Activated T-cell treated with anti-CD3 and anti-CD28 coated beads, Interleukin-2, amount 50 U/mL, for 1 hour (primary cell): Measurements from ENCODE around the gene CALM1.

ENCODE experiments used
- DNase-seq: peaks from one replicate; pipeline ENCODE4 v3.0.0-alpha.2; 2020

CALM1 gene

DNA sequence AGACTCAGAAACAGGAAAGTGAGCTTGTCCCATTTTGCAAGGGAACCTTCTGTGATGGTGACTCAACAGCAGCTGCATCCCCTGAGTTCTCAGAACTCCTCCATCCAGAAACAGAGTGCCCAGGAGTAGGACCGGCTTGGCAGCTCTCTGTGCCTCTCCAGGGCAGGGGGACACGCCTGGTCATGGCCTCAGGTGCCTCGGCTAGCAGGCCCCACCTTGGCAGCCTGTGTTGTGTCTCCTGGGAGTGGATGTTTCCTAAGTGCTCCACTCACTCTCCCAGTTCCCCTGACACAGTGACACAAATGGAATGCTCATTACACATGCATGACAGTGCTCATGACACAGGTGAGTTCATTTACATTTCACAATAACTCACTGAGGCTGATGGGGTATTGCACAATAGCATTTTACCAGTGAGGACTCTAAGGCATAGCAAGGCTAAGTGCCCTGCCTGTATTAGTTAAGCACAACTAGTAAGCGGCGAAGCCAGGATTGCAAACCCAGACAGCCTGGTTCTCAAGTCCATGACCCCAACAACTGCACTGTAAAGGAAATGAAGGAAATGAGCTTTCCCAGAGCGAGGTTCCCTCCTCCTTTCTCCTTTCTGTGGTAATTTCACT, 47.4 kb downstream of the CALM1 start:
- DNase-seq: no peak

- DNase-seq: no peak
These were observed 48.2 kb downstream of the CALM1 start for GRCh38 chr14:90445011-90445410.

DNA sequence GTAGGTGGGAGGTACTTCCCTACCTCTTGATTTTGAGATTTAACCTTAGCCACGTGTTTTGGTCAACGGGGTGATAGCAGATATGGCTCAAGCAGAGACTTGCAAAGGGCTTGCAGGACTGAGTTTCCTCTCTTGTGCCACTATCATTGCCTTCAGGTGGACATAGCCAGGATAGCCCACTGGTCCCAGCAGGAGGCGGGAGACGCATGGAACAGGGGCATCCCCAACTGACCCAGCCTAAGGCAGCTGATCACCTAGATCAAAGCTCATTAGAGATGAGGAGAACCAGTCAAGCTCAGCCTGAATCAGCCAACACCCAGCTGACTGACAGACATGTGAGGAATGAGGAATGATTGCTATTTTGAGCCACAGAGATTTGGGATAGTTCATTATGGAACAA, 49.6 kb downstream of the CALM1 start:
- no peak for DNase-seq

- no peak for DNase-seq
These were observed 51.1 kb downstream of the CALM1 start for GRCh38 chr14:90447720-90448497.

DNA sequence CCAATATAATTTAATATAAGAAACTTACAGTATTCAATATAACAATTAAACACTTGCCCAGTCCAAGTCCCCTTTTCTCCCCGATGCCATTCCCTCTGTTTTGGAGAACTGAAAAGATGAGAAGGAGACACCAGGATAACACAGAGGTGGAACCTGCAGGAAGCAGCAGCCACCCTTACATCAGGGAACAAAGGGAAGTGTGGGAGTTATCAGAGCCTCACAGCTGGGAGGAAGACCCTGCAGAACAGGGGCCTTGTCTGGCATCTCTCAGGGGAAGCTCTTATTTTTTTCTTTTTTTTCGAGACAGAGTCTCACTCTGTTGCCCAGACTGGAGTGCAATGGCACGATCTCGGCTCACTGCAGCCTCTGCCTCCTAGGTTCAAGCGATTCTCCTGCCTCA, 52.6 kb downstream of the CALM1 start:
- no peak for DNase-seq

GRCh38 chr14:90450151-90450550, 53.3 kb downstream of the CALM1 start:
- DNase-seq: no peak

GRCh38 chr14:90450667-90451066, 53.8 kb downstream of the CALM1 start:
- DNase-seq: no peak

DNA sequence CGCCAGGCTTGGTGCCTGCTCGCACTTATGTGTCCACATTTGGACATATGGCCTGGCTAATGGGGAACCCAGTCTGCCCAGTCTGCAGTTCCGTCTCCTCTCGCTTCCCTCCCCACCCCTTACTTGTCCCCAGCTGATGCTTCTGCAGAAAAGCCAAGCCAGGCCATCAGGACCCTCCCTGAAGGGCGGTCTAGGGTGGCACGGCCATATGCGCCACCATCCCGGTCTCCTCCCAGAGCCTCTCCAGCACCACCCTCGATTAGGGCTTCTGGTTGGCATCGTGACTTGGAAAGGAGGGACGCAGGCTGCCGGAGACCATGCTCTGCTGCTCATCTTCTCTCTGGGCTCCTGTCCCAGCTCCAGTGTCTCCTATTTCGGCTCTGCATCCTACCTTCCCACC, 54.6 kb downstream of the CALM1 start:
- DNase-seq: no peak

DNA sequence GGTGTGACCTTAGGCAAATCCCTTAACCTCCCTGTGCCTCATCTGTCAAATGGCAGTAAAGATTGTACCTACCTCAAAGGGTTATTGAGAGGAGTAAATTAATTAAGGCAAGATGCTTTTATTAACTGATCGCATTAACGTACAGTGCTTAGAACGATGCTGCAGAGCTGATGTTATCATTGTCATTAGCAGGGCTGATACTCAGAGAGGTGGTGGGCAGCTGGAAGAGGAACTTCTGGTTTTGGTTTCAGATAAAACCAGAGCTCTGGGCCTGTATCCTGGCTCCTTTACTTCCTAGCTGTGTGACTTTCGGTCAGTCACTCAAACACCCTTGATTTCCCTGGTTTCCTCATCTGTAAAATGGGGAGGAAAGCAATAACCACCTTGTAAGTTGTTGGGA, 55.1 kb downstream of the CALM1 start:
- no peak for DNase-seq

DNA sequence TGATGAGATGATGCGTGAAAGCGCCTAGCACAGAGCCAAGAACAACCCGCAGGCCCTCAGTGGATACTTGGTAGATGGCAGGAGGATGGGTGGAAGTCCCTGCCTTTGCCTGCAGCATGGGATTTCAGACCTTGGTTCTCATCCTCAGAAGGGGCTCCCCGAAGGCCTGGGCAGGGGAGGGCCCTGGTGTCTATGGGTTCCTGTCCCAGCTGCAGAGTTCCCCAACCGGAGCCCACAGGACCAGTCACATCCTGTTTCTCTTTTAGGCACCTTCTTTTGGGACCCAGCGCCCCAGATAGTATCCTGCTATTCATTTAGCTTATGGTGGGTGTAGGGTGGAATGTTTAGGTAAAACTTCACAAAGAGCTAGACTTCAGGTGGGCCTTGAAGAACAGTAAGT, 55.5 kb downstream of the CALM1 start:
- DNase-seq: no peak

GRCh38 chr14:90453401-90453951, 56.6 kb downstream of the CALM1 start:
- DNase-seq: no peak

GRCh38 chr14:90454041-90455000, 57.5 kb downstream of the CALM1 start:
- no peak for DNase-seq

DNA sequence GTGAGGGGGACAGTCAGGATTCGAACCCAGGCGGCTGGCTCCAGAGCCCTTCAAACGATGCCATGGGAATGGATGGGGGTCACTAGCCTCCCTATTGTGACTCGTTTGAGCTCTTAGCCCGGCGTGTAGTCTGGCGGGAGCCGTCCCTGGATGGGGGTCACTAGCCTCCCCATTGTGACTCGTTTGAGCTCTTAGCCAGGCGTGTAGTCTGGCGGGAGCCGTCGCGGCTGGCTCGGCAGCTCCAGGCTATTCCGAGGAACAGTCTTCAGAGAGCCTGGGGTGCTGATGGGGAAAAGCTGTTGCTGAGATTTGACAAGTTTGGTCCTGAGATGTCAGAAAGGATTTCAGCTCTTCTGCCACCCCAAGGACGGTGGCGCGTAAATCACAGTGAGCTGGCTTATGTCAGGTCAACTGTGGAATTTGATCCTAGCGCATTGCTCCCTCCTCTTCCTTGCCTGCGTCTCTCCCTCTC, 58.3 kb downstream of the CALM1 start:
- DNase-seq: no peak

- DNase-seq: no peak
These were observed 59.7 kb downstream of the CALM1 start for GRCh38 chr14:90456551-90456950.

DNA sequence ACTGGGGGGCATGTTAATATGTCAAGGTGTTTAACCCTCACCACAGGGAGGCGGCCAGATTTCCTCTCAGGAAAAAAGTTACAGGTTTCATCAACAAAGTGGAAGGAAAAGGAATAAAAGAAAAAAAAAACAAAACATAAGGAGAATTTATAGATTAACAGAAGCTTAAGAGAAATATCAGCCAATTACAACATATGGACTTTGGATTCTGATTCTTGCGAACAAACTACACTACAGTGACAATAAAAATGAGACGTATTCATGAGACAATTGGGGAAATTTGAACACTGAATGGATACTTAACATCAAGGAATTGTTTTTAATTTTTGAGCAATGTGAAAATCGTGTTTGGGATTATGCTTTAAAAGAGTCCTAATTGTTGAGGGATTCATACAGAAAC, 60.4 kb downstream of the CALM1 start:
- DNase-seq: no peak
